Stimulated activated CD8-positive, alpha-beta memory T cell treated with anti-CD3 and anti-CD28 coated beads, Interleukin-4, amount 100 ng/mL, for 24 hours (primary cell): ENCODE data around the gene NOP56.
A peak's percentile ranks its signal among the peaks of the same experiment; 100 is the strongest.
"Not testable (repeated sequence)": the region's sequence is repeated elsewhere in the genome, so short reads cannot be mapped to it uniquely, and the experiment has no call there.

ENCODE experiments used
- DNase-seq: peaks from one replicate; pipeline ENCODE4 v3.0.0-alpha.2; 2020; ENCODE audit warnings: low read depth

NOP56 gene

GRCh38 chr20:2643708-2644107 lies 8.7 kb upstream of the NOP56 start:
- DNase-seq, result no peak

GRCh38 chr20:2652724-2653555 lies 508 bp downstream of the NOP56 start:
- peak; percentile 36 for DNase-seq

GRCh38 chr20:2653556-2654383 lies 1.3 kb downstream of the NOP56 start:
- no peak for DNase-seq

GRCh38 chr20:2654384-2654822 lies 2.0 kb downstream of the NOP56 start:
- DNase-seq, result no peak

- no peak for DNase-seq
These were observed 2.4 kb downstream of the NOP56 start for GRCh38 chr20:2654831-2655230.

GRCh38 chr20:2655331-2656116 lies 3.1 kb downstream of the NOP56 start:
- no peak for DNase-seq

GRCh38 chr20:2656471-2657117 lies 4.2 kb downstream of the NOP56 start:
- DNase-seq, result no peak

- no peak for DNase-seq
These were observed 4.8 kb downstream of the NOP56 start for GRCh38 chr20:2657241-2657640.

GRCh38 chr20:2657674-2658073 lies 5.2 kb downstream of the NOP56 start:
- no peak for DNase-seq

- no peak for DNase-seq
These were observed 6.3 kb downstream of the NOP56 start for GRCh38 chr20:2658414-2659354.

GRCh38 chr20:2659547-2659946 lies 7.1 kb downstream of the NOP56 start:
- no peak for DNase-seq

- no peak for DNase-seq
These were observed 11.0 kb downstream of the NOP56 start for GRCh38 chr20:2663364-2663886.

GRCh38 chr20:2663887-2664719 lies 11.7 kb downstream of the NOP56 start, which contains the start of gene IDH3B:
Gene IDH3B (minus strand): TSS chr20:2664216. CDS start chr20:2664188, 28 bp downstream.
- peak; percentile 88 for DNase-seq

GRCh38 chr20:2671977-2672376 lies 19.5 kb downstream of the NOP56 start:
- DNase-seq, result no peak

- DNase-seq, result no peak
These were observed 20.0 kb downstream of the NOP56 start for GRCh38 chr20:2672446-2672845.

GRCh38 chr20:2673453-2673852 lies 21.0 kb downstream of the NOP56 start:
- DNase-seq, result no peak

- DNase-seq, result no peak
These were observed 27.6 kb downstream of the NOP56 start for GRCh38 chr20:2680046-2680445.

GRCh38 chr20:2682040-2682439 lies 29.6 kb downstream of the NOP56 start:
- DNase-seq, result not testable (repeated sequence)

- DNase-seq, result not testable (repeated sequence)
These were observed 32.4 kb downstream of the NOP56 start for GRCh38 chr20:2684817-2685216.
